Right atrium auricular region (tissue), 2 donors: Measurements from ENCODE around the gene MT1E. TPM values are rescaled to one million over a fixed set of nuclear protein-coding genes. Genes with fewer than 3 reads are reported as not detected.
A peak's percentile ranks its signal among the peaks of the same experiment; 100 is the strongest.
"Not testable (repeated sequence)": the region's sequence is repeated elsewhere in the genome, so short reads cannot be mapped to it uniquely, and the experiment has no call there.

Experiments used
- DNase-seq: peaks from one replicate; pipeline ENCODE4 v3.0.0-alpha.2; 2019; ENCODE audit warnings: low spot score
- H3K27ac ChIP-seq, 2 donors: fragments of 200-600 bp; sonication (generic); 1 replicate in 1 of 2; 2 replicates in 1 of 2; pipeline ENCODE4 v1.5.1; 2016 to 2019
- H3K27me3 ChIP-seq, 2 donors: fragments of 200-600 bp; sonication (generic); one replicate each; pipeline versions ENCODE4 v1.5.1 to v1.6.0; 2017 to 2019
- H3K36me3 ChIP-seq: fragments of 200-600 bp; sonication (generic); one replicate; pipeline ENCODE4 v1.5.1; 2016
- H3K4me1 ChIP-seq, 2 donors: fragments of 200-600 bp; sonication (generic); one replicate each; pipeline versions ENCODE4 v1.5.1 to v1.6.0; 2017 to 2019
- H3K4me3 ChIP-seq, 2 donors: fragments of 200-600 bp; sonication (generic); 1 replicate in 1 of 2; 2 replicates in 1 of 2; pipeline ENCODE4 v1.5.1; 2017 to 2019; ENCODE audit warnings: mild to moderate bottlenecking in 1 of 2, moderate library complexity in 1 of 2
- H3K9me3 ChIP-seq, 2 donors: fragments of 200-600 bp; sonication (generic); one replicate each; pipeline ENCODE4 v1.5.1; 2019
- total RNA-seq, 2 donors: library from RNA; depleted of rRNA; stranded (reverse); fragments of >200 nt; gene quantifications; one replicate each; pipeline ENCODE4 v1.1.0, GENCODE V29; 2016
- TF ChIP-seq, protein P1 (sequence below), 2 donors: fragments of 200-600 bp; sonication (generic); IDR thresholded peaks; one replicate each; pipeline ENCODE4 v1.5.1; 2019; ENCODE audit warnings: antibody characterized with exemption in 2 of 2

The MT1E gene
- total RNA-seq, 2 donors from 2014 or later, result 129 to 210 TPM

DNA sequence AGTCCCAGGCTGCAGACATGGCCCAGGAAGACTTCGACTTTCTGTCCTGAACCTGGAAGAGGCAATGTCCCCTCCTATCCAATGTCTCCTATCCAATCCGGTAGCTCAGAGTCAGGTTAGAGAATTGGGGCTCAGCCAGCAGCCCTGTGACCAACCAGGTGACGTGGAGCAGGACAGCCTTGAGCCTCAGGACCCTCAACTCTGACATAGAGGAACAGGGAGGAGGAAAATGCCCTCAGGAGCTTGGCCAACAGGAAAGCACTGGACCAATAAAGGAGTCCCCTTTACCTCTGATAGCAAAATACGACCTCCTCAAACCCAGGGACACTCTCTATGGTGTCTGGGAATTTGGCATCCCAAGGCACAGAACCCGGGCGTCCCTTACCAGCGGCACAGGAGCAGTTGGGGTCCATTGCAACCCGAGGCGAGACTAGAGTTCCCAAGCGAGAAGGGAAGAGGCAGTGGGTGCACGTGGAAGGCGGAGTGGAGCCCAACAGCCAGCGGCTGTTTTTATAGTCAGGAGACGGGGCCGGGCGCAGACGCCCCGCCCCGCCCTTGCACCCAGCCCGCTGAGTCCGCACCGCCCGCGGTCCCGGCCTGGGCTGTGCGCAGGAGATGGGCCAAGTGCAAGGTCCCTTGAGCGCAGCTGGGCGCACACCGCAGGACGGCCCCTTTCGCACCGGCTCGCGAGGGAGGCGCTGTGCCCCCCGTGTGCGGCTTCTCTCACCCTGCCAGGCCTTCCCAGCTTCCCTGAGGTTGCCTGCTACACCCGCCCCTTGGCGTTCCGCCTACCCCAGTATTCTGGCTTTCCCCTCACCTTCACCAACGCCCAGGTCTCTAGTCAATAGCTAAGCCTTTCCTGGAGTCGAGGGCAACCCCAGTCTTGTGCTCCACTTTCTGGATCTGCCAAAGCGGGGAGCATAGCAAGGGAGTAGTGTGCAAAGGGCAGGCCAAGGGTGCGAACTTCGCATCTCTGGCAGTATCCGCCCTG is 42.3 kb downstream of the MT1E start, which contains the start of gene MT1G:
Gene MT1G, minus strand, starts transcription at position 485 of the 991 bp plus-strand sequence. Its CDS starts 72 bp downstream, at position 413.
- H3K27ac ChIP-seq, result no peak within 1 kb of the TSS
- peak within 1 kb of the TSS in 1 of 2 donors; percentile 29 for H3K4me3 ChIP-seq
- TF ChIP-seq, protein P1, sequence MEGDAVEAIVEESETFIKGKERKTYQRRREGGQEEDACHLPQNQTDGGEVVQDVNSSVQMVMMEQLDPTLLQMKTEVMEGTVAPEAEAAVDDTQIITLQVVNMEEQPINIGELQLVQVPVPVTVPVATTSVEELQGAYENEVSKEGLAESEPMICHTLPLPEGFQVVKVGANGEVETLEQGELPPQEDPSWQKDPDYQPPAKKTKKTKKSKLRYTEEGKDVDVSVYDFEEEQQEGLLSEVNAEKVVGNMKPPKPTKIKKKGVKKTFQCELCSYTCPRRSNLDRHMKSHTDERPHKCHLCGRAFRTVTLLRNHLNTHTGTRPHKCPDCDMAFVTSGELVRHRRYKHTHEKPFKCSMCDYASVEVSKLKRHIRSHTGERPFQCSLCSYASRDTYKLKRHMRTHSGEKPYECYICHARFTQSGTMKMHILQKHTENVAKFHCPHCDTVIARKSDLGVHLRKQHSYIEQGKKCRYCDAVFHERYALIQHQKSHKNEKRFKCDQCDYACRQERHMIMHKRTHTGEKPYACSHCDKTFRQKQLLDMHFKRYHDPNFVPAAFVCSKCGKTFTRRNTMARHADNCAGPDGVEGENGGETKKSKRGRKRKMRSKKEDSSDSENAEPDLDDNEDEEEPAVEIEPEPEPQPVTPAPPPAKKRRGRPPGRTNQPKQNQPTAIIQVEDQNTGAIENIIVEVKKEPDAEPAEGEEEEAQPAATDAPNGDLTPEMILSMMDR (IDR thresholded peaks at IDR 0.05), result no peak
- H3K27me3 ChIP-seq, result peaks cover 13 to 15% of the 10 kb centered on the region in 2 donors
- no peaks in the 10 kb centered on the region for H3K9me3 ChIP-seq
- DNase-seq, result no peak
- no peaks in the 10 kb centered on the region for H3K36me3 ChIP-seq
- peaks cover 0 to 21% of the 10 kb centered on the region in 2 donors for H3K4me1 ChIP-seq

DNA sequence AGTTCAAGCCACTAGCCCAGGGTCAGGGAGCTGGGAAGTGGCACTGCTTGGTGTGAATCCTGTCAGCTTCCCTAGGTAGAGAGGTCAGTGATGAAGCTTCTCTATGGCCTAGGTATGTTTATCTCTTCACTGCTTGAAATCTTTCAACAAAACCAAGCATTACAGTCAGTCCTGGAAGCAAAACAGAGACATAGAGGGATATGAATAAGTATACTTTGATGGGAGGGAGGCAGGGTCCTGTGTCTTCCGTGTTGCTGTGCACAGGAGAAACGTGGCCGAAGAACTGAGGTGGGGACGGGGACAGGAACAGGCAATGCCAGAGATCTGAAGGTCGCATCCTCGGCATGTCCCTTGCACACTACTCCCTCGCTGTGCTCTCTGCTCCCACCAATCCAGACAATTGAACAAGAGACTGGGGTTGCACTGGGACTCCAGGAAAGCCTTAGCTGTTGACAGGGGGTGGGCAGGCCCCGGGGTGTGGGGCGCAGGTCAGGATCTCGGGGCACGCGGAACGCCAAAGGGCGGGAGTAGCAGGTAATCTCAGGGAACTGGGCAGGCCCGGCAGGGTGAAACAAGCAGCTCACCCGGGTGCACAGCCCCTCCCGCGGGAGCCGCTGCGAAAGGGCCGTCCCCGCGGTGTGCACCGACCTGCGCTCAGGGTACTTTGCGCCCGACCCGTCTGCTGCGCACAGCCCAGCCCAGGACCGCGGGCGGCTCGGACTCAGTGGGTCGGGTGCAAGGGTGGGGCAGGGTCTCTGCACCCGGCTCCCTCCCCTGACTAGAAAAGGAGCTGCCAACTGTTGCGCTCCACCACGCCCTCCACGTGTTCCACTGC is 43.6 kb downstream of the MT1E start, which contains the start of gene MT1H:
Gene MT1H, plus strand, starts transcription at position 810 of the 835 bp plus-strand sequence. CDS start 71 bp downstream, outside the sequence.
- Histone ChIP-seq H3K27me3 (peaks cover 5 to 13% of the 10 kb centered on the region in 2 donors), H3K9me3 (no peaks in the 10 kb centered on the region), H3K4me3 (no peak within 1 kb of the TSS)

DNA sequence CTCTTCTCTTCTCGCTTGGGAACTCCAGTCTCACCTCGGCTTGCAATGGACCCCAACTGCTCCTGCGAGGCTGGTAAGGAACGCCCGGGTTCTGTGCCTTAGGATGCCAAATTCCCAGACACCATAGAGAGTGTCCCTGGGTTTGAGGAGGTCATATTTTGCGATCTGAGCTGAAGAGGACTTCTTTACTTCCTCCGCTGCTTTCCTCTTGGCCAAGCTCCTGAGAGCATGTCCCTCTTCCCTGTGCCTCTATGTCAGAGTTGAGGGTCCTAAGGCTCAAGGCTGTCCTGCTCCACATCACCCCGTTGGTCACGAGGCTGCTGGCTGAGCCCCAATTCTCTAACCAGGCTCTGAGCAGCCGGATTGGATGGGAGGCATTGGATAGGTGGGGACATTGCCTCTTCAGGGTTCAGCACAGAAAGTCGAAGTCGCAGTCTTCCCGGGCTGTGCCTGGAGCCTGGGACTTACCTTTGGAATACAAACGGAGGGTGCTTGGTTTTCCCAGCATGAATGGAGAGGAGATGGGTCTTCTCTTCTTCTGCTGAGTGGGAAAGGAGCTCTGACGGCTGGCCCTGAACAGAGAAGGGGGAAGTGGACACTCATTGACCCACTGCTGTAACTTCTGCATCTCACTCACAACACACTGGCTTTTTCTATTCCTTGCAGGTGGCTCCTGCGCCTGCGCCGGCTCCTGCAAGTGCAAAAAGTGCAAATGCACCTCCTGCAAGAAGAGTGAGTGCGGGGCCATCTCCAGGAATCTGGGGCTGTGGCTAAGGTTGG is 44.4 kb downstream of the MT1E start:
- no peaks in the 10 kb centered on the region for H3K36me3 ChIP-seq
- H3K9me3 ChIP-seq, result no peaks in the 10 kb centered on the region
- peaks cover 5 to 13% of the 10 kb centered on the region in 2 donors for H3K27me3 ChIP-seq
- DNase-seq, result no peak
- H3K4me1 ChIP-seq, result peaks cover 0 to 18% of the 10 kb centered on the region in 2 donors
- TF ChIP-seq, protein P1 (IDR thresholded peaks at IDR 0.05), result no peak
- H3K4me3 ChIP-seq, result no peak overlapping the region
- no peak overlapping the region for H3K27ac ChIP-seq

More for the DNA sequence above, 43.6 kb downstream of the MT1E start, which contains the start of gene MT1H:
- TF ChIP-seq, protein P1 (IDR thresholded peaks at IDR 0.05), result no peak
- DNase-seq, result no peak
- H3K36me3 ChIP-seq, result no peaks in the 10 kb centered on the region
- peaks cover 0 to 18% of the 10 kb centered on the region in 2 donors for H3K4me1 ChIP-seq
- no peak within 1 kb of the TSS for H3K27ac ChIP-seq

DNA sequence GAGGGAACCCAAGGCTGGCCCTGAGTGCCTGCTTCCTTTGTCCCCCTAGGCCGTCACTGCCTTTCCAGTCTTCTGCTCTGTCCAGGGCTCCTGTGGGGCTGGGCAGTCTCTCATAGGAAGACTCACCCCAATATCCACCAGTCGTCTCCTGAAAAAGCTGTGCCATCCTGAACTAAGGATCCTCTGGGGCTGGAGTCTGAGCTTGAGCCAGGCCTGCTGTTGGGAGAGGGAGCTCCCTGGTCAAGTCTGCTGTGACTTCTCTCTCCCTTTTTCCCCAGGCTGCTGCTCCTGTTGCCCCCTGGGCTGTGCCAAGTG is 45.0 kb downstream of the MT1E start:
- no peak for DNase-seq
- H3K9me3 ChIP-seq, result no peaks in the 10 kb centered on the region
- H3K27ac ChIP-seq, result no peak overlapping the region
- peaks cover 5 to 13% of the 10 kb centered on the region in 2 donors for H3K27me3 ChIP-seq
- no peak overlapping the region for H3K4me3 ChIP-seq
- TF ChIP-seq, protein P1 (IDR thresholded peaks at IDR 0.05), result no peak
- no peaks in the 10 kb centered on the region for H3K36me3 ChIP-seq
- H3K4me1 ChIP-seq, result peaks cover 0 to 20% of the 10 kb centered on the region in 2 donors

DNA sequence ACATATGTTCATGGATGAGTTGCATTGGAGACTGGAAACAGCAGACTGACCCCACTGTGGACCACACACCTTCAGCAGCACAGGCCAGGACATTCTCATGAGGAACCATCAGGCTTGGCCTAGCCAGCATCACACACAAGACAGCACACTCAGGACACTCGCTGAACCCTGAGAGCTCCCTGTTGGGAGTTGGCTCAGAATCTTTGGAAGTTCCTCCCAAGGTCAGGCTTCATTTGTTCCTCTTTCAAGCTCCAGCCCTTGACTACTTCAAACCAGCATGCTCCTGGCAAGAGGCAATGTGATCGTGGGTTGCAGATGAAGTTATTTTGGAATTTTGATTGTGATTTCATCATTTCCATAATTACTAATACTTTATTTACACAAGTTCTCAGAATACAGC is 46.1 kb downstream of the MT1E start:
- not testable (repeated sequence) for H3K36me3 ChIP-seq, H3K27ac ChIP-seq, H3K4me3 ChIP-seq, H3K9me3 ChIP-seq, DNase-seq
- peaks cover 0 to 28% of the 10 kb centered on the region in 2 donors for H3K4me1 ChIP-seq
- H3K27me3 ChIP-seq, result peaks cover 5 to 13% of the 10 kb centered on the region in 2 donors

DNA sequence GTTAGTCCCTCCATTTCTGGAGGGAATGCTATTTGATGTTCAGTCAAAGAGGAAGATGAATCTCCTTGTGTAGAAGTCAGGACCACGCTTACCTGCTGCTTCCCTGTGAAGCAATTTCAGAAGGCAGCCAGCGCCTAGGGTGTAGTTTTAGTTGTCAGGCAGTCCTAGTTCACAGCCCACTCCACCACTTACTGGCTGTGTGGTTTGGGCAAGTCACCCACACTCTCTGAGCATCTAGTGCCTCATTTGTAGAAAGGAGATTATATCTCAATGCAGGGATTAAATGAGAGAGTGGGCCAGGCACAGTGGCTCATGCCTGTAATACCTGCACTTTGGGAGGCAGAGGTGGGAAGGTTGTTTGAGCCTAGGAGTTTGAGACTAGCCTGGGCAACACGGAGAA is 46.6 kb downstream of the MT1E start:
- H3K4me1 ChIP-seq, result peaks cover 0 to 28% of the 10 kb centered on the region in 2 donors
- H3K36me3 ChIP-seq, H3K9me3 ChIP-seq, H3K27ac ChIP-seq, DNase-seq, H3K4me3 ChIP-seq: not testable (repeated sequence)
- peaks cover 5 to 13% of the 10 kb centered on the region in 2 donors for H3K27me3 ChIP-seq
